ENCODE measurements around the gene GPRC5A.
"Not testable (repeated sequence)": the region's sequence is repeated elsewhere in the genome, so short reads cannot be mapped to it uniquely, and the experiment has no call there.

GPRC5A gene

GRCh38 chr12:12891080-12891880 lies at the start of gene GPRC5A:
Gene GPRC5A, plus strand, starts transcription at chr12:12891562. Its CDS starts 16,688 bp downstream, at chr12:12908250.
- DNase-seq (ENCODE audit: low spot score) = no peak

GRCh38 chr12:12845794-12846243 lies 45.5 kb upstream of the GPRC5A start:
- no peak for DNase-seq (ENCODE audit: low spot score)

- not testable (repeated sequence) for DNase-seq (ENCODE audit: low spot score)
These were observed 44.6 kb upstream of the GPRC5A start for GRCh38 chr12:12846780-12847179.

GRCh38 chr12:12853435-12853834 lies 37.9 kb upstream of the GPRC5A start:
- DNase-seq (ENCODE audit: low spot score) = no peak

- no peak for DNase-seq (ENCODE audit: low spot score)
These were observed 31.7 kb upstream of the GPRC5A start for GRCh38 chr12:12859690-12860089.

- DNase-seq (ENCODE audit: low spot score) = no peak
These were observed 27.1 kb upstream of the GPRC5A start for GRCh38 chr12:12864243-12864642.

- DNase-seq (ENCODE audit: low spot score) = no peak
These were observed 22.7 kb upstream of the GPRC5A start for GRCh38 chr12:12868477-12869235.

GRCh38 chr12:12870465-12870864 lies 20.9 kb upstream of the GPRC5A start:
- no peak for DNase-seq (ENCODE audit: low spot score)

- DNase-seq (ENCODE audit: low spot score) = no peak
These were observed 19.7 kb upstream of the GPRC5A start for GRCh38 chr12:12871587-12872138.

- DNase-seq (ENCODE audit: low spot score) = no peak
These were observed 19.0 kb upstream of the GPRC5A start for GRCh38 chr12:12872139-12872933.

- DNase-seq (ENCODE audit: low spot score) = no peak
These were observed 18.5 kb upstream of the GPRC5A start for GRCh38 chr12:12872934-12873275.

GRCh38 chr12:12874029-12874428 lies 17.3 kb upstream of the GPRC5A start:
- DNase-seq (ENCODE audit: low spot score) = no peak

GRCh38 chr12:12875301-12875700 lies 16.1 kb upstream of the GPRC5A start:
- not testable (repeated sequence) for DNase-seq (ENCODE audit: low spot score)

- no peak for DNase-seq (ENCODE audit: low spot score)
These were observed 14.1 kb upstream of the GPRC5A start for GRCh38 chr12:12877153-12877768.

GRCh38 chr12:12877781-12878455 lies 13.4 kb upstream of the GPRC5A start:
- DNase-seq (ENCODE audit: low spot score) = no peak

GRCh38 chr12:12880537-12880936 lies 10.8 kb upstream of the GPRC5A start:
- no peak for DNase-seq (ENCODE audit: low spot score)

- DNase-seq (ENCODE audit: low spot score) = no peak
These were observed 10.0 kb upstream of the GPRC5A start for GRCh38 chr12:12881151-12881909.

GRCh38 chr12:12882288-12882687 lies 9.1 kb upstream of the GPRC5A start:
- DNase-seq (ENCODE audit: low spot score) = no peak

- no peak for DNase-seq (ENCODE audit: low spot score)
These were observed 7.9 kb upstream of the GPRC5A start for GRCh38 chr12:12883369-12884001.
